ENCODE measurements around the gene PHRF1.

- TF ChIP-seq CTCF (IDR thresholded peaks at IDR 0.05) (no peak), NRF1 (IDR thresholded peaks at IDR 0.05; ENCODE audit: low read depth, low read length) (no peak)
Observed at GRCh38 chr11:628056-628455, 51.8 kb downstream of the PHRF1 start.
